SK-N-SH (cell line): Measurements from ENCODE around the gene ANKRD11. TPM values are rescaled to one million over a fixed set of nuclear protein-coding genes. Genes with fewer than 3 reads are reported as not detected.

Experiments used
- CTCF ChIA-PET: fragments of 300-600, 350-600 bp; formaldehyde crosslinking; extraction: SDS; loops from one replicate; lab custom pipeline; 2021; lab: Yijun Ruan, JAX
- POLR2A ChIA-PET: fragments of 350-600 bp; sonication (Branson Sonifier 250); formaldehyde crosslinking; extraction: SDS; loops from one replicate; lab custom pipeline; 2020; ENCODE audit warnings: antibody characterized with exemption, inconsistent platforms; lab: Yijun Ruan, JAX
- DNase-seq: peaks from one replicate; pipeline ENCODE4 v3.0.0; 2012
- H2AFZ ChIP-seq: fragments of 200-600 bp; sonication (generic); 2 replicates; pipeline ENCODE4 v1.8.1; 2016; ENCODE audit warnings: antibody characterized with exemption, mild to moderate bottlenecking, low read depth
- H3F3A ChIP-seq: fragments of 200-600 bp; sonication (generic); replicated peaks from 2 replicates; pipeline ENCODE3; 2016; ENCODE audit warnings: antibody characterized with exemption, mild to moderate bottlenecking; ENCODE audit not compliant: insufficient read depth
- H3K27ac ChIP-seq, 2 experiments: fragments of 200-500 bp in 1 of 2; fragments of 200-600 bp in 1 of 2; sonication (Bioruptor generic) in 1 of 2; sonication (generic), shearing (Covaris generic) in 1 of 2; 2 replicates each; pipeline versions ENCODE4 v1.5.1 to v1.6.1; 2014 to 2016; ENCODE audit warnings: low read depth in 2 of 2, inconsistent platforms in 1 of 2, low read length in 1 of 2, mild to moderate bottlenecking in 1 of 2, mixed read lengths in 1 of 2
- H3K27me3 ChIP-seq: fragments of 200-600 bp; sonication (generic), shearing (Covaris generic); 2 replicates; pipeline ENCODE4 v1.6.1; 2016; ENCODE audit warnings: mixed run types; ENCODE audit not compliant: insufficient read depth
- H3K36me3 ChIP-seq, 2 experiments: fragments of 200-500 bp in 1 of 2; fragments of 200-600 bp in 1 of 2; sonication (Bioruptor generic) in 1 of 2; sonication (generic) in 1 of 2; replicated peaks in 1 of 2; 2 replicates each; pipeline versions ENCODE3 to v1.5.1; 2014 to 2016; ENCODE audit warnings: low read length in 1 of 2, mild to moderate bottlenecking in 1 of 2; ENCODE audit not compliant: insufficient read depth in 2 of 2, control insufficient read depth in 1 of 2
- H3K4me1 ChIP-seq, 2 experiments: fragments of 200-500 bp in 1 of 2; fragments of 200-600 bp in 1 of 2; sonication (Bioruptor generic) in 1 of 2; sonication (generic), shearing (Covaris generic) in 1 of 2; 2 replicates each; pipeline versions ENCODE4 v1.5.1 to v1.6.1; 2014 to 2016; ENCODE audit warnings: low read depth in 1 of 2, low read length in 1 of 2, mixed run types in 1 of 2; ENCODE audit not compliant: insufficient read depth in 2 of 2, control insufficient read depth in 1 of 2
- H3K4me2 ChIP-seq: fragments of 200-600 bp; sonication (generic), shearing (Covaris generic); 2 replicates; pipeline ENCODE4 v1.6.1; 2017; ENCODE audit warnings: mixed run types
- H3K4me3 ChIP-seq, 2 experiments: fragments of 200-500 bp in 1 of 2; fragments of 200-600 bp in 1 of 2; sonication (Bioruptor generic) in 1 of 2; sonication (generic), shearing (Covaris generic) in 1 of 2; 2 replicates each; pipeline versions ENCODE4 v1.5.1 to v1.8.1; 2014 to 2016; ENCODE audit warnings: low read depth in 2 of 2, inconsistent platforms in 1 of 2, low read length in 1 of 2, mild to moderate bottlenecking in 1 of 2, mixed read lengths in 1 of 2, moderate library complexity in 1 of 2
- H3K79me2 ChIP-seq: fragments of 200-600 bp; sonication (generic); 2 replicates; pipeline ENCODE4 v1.8.1; 2017; ENCODE audit warnings: mild to moderate bottlenecking; ENCODE audit not compliant: insufficient read depth
- H3K9ac ChIP-seq: fragments of 200-600 bp; sonication (generic); 2 replicates; pipeline ENCODE4 v1.6.1; 2017; ENCODE audit warnings: mixed run types
- H3K9me2 ChIP-seq: fragments of 200-600 bp; sonication (generic); 2 replicates; pipeline ENCODE4 v1.6.1; 2017; ENCODE audit warnings: mixed run types
- H3K9me3 ChIP-seq: fragments of 200-600 bp; sonication (generic); 2 replicates; pipeline ENCODE4 v1.6.1; 2017; ENCODE audit warnings: mixed run types, mild to moderate bottlenecking, moderate library complexity
- H4K20me1 ChIP-seq: fragments of 200-600 bp; sonication (generic); 2 replicates; pipeline ENCODE4 v1.6.1; 2017; ENCODE audit warnings: mild to moderate bottlenecking, mixed run types; ENCODE audit not compliant: insufficient read depth
- EZH2phosphoT487 ChIP-seq: fragments of 200-600 bp; sonication (generic); IDR thresholded peaks from 2 replicates; pipeline ENCODE4 v1.6.1; 2017; ENCODE audit warnings: low read depth, mixed run types, mild to moderate bottlenecking, antibody characterized with exemption, moderate library complexity, borderline replicate concordance
- FOSL2 ChIP-seq: IDR thresholded peaks from 2 replicates; pipeline ENCODE4 v1.4.0; 2012; ENCODE audit warnings: low read depth, mild to moderate bottlenecking, moderate library complexity, borderline replicate concordance
- GABPA ChIP-seq: IDR thresholded peaks from 2 replicates; pipeline ENCODE4 v1.4.0; 2012; ENCODE audit warnings: low read depth, mild to moderate bottlenecking
- GATA2 ChIP-seq: sonication (generic); formaldehyde crosslinking; IDR thresholded peaks from 2 replicates; pipeline ENCODE4 v1.5.0; 2020; ENCODE audit warnings: mild to moderate bottlenecking, missing genetic modification reagents
- IRF3 ChIP-seq: fragments of 150-350 bp; IDR thresholded peaks from 2 replicates; pipeline ENCODE4 v1.6.1; 2016; ENCODE audit warnings: mild to moderate bottlenecking, low read depth, low read length
- JUND ChIP-seq: IDR thresholded peaks from 2 replicates; pipeline ENCODE4 v1.4.0; 2012
- MEF2A ChIP-seq: IDR thresholded peaks from 2 replicates; pipeline ENCODE4 v1.4.0; 2012; ENCODE audit warnings: low read depth, borderline replicate concordance
- MXI1 ChIP-seq: IDR thresholded peaks from 2 replicates; pipeline ENCODE4 v1.6.1; 2012; ENCODE audit warnings: mild to moderate bottlenecking, low read depth, low read length, improper control_type of control experiment
- NFIC ChIP-seq: IDR thresholded peaks from 2 replicates; pipeline ENCODE4 v1.4.0; 2012; ENCODE audit warnings: borderline replicate concordance
- NRF1 ChIP-seq: IDR thresholded peaks from 2 replicates; pipeline ENCODE4 v1.6.1; 2012; ENCODE audit warnings: low read depth, mild to moderate bottlenecking, low read length
- PBX3 ChIP-seq: IDR thresholded peaks from 2 replicates; pipeline ENCODE4; 2012
- POLR2AphosphoS5 ChIP-seq: IDR thresholded peaks from 2 replicates; pipeline ENCODE4 v1.6.1; 2012; ENCODE audit warnings: low read depth, low read length
- RAD21 ChIP-seq: IDR thresholded peaks from 2 replicates; pipeline ENCODE4 v1.6.1; 2012; ENCODE audit warnings: mild to moderate bottlenecking, low read length
- RCOR1 ChIP-seq: fragments of 150-350 bp; IDR thresholded peaks from 2 replicates; pipeline ENCODE4 v1.6.1; 2017; ENCODE audit warnings: antibody characterized with exemption, low read length
- REST ChIP-seq: IDR thresholded peaks from 2 replicates; pipeline ENCODE4 v1.6.1; 2012; ENCODE audit warnings: mild to moderate bottlenecking, low read depth, low read length, moderate library complexity
- RFX5 ChIP-seq: IDR thresholded peaks from 2 replicates; pipeline ENCODE4 v1.6.1; 2012; ENCODE audit warnings: mild to moderate bottlenecking, improper control_type of control experiment, low read length
- SMC3 ChIP-seq: IDR thresholded peaks from 2 replicates; pipeline ENCODE4 v1.6.1; 2012; ENCODE audit warnings: low read depth, low read length, improper control_type of control experiment
- TAF1 ChIP-seq: IDR thresholded peaks from 2 replicates; pipeline ENCODE4 v1.6.1; 2012; ENCODE audit warnings: low read depth, mild to moderate bottlenecking, low read length, moderate library complexity, borderline replicate concordance
- TCF12 ChIP-seq: IDR thresholded peaks from 2 replicates; pipeline ENCODE4 v1.4.0; 2012
- TEAD4 ChIP-seq: IDR thresholded peaks from 2 replicates; pipeline ENCODE4 v1.4.0; 2012; ENCODE audit warnings: mild to moderate bottlenecking, borderline replicate concordance; ENCODE audit not compliant: insufficient read depth
- USF1 ChIP-seq: IDR thresholded peaks from 2 replicates; pipeline ENCODE4 v1.4.0; 2012; ENCODE audit warnings: low read depth, borderline replicate concordance
- YY1 ChIP-seq: IDR thresholded peaks from 2 replicates; pipeline ENCODE4 v1.4.0; 2012; ENCODE audit warnings: low read depth, mild to moderate bottlenecking
- WGBS: methylation state at CpG from one replicate; pipeline ENCODE4 v1.1.6; 2017; ENCODE audit warnings: low lambda C conversion rate; 5-methylcytosine and 5-hydroxymethylcytosine counted together
- polyA plus RNA-seq, 3 experiments: library from polyadenylated mRNA; depleted of rRNA; stranded (reverse); fragments of >200 nt; gene quantifications; 2 replicates each; pipeline ENCODE4 v1.2.3, GENCODE V29; 2012

Gene ANKRD11
- polyA plus RNA-seq, 1 of the 3 experiments (the other 2 are of a cell fraction), result 50.2 TPM

- CTCF ChIA-PET, result interaction anchor here (1.0 to 1.3 kb wide), 4 partner anchors 12 to 162 kb away, joined by 3 to 4 read pairs (median 3); partner anchors contain the start of gene SPG7
- Histone ChIP-seq H3K4me3 (no peak overlapping the region), H3F3A (peaks cover 7% of the 10 kb centered on the region), H2AFZ (no peak overlapping the region), H3K4me1 (peaks cover 7 to 11% of the 10 kb centered on the region in 2 experiments), H3K4me2 (no peak overlapping the region), H3K36me3 (peaks cover 3 to 4% of the 10 kb centered on the region in 2 experiments), H3K9ac (no peak overlapping the region), H3K27me3 (no peaks in the 10 kb centered on the region), H4K20me1 (no peaks in the 10 kb centered on the region), H3K9me3 (no peaks in the 10 kb centered on the region), H3K27ac (no peak overlapping the region), H3K79me2 (peaks cover 31% of the 10 kb centered on the region; the same call in 1 of the 2 replicates), H3K9me2 (no peaks in the 10 kb centered on the region)
- POLR2A ChIA-PET, result interaction anchor here (2.3 kb wide), 1 partner anchor 13 kb away, joined by 8 read pairs; the partner anchor contains the start of gene SPG7
- WGBS, result 89% methylated on average over 3 of the region's 3 CpGs
- DNase-seq, result no peak
- TF ChIP-seq RAD21, result no peak
- no peak for TF ChIP-seq MEF2A
- TF ChIP-seq TEAD4, result no peak
- TF ChIP-seq POLR2AphosphoS5, result no peak
- no peak for TF ChIP-seq RCOR1
- no peak for TF ChIP-seq JUND
- no peak for TF ChIP-seq NRF1
- no peak for TF ChIP-seq RFX5
These were observed 4.8 kb upstream of the ANKRD11 start for GRCh38 chr16:89495121-89495520.

GRCh38 chr16:89493776-89494175 lies 3.4 kb upstream of the ANKRD11 start:
- no peak overlapping the region for H3K9ac ChIP-seq
- POLR2A ChIA-PET, result no interaction called here
- TF ChIP-seq TCF12 (no peak), NFIC (no peak), FOSL2 (no peak), POLR2AphosphoS5 (no peak), MXI1 (no peak), TAF1 (no peak), SMC3 (no peak), USF1 (no peak), RFX5 (no peak), YY1 (no peak), TEAD4 (no peak), EZH2phosphoT487 (no peak), GABPA (no peak), GATA2 (CRISPR knock-in tag) (no peak), IRF3 (no peak), PBX3 (no peak), REST (no peak)
- TF ChIP-seq, all 33 proteins: peak for 0
- Histone ChIP-seq H3K79me2 (peaks cover 38% of the 10 kb centered on the region), H3K4me2 (no peak overlapping the region), H3K27ac (no peak overlapping the region), H3K27me3 (no peaks in the 10 kb centered on the region), H3K36me3 (peaks cover 2 to 3% of the 10 kb centered on the region in 2 experiments), H2AFZ (no peak overlapping the region), H3F3A (peaks cover 5% of the 10 kb centered on the region), H4K20me1 (peaks cover 3% of the 10 kb centered on the region), H3K4me3 (no peak overlapping the region), H3K4me1 (peaks cover 7 to 11% of the 10 kb centered on the region in 2 experiments), H3K9me2 (no peaks in the 10 kb centered on the region), H3K9me3 (no peaks in the 10 kb centered on the region)
- WGBS, result 82% methylated on average over 5 of the region's 5 CpGs
- CTCF ChIA-PET, result no interaction called here
- no peak for DNase-seq
